Measurements from ENCODE around the gene RASA2.

- no peak for TF ChIP-seq CTCF (IDR thresholded peaks at IDR 0.05)
- TF ChIP-seq SIN3A (IDR thresholded peaks at IDR 0.05; ENCODE audit: borderline replicate concordance, insufficient read depth, low read depth, low read length), result no peak
- TF ChIP-seq POLR2AphosphoS5 (IDR thresholded peaks at IDR 0.05; ENCODE audit: low read depth, low read length), result no peak
These were observed 69.2 kb downstream of the RASA2 start for GRCh38 chr3:141556034-141556433.
